Erythroblast (primary cell): ENCODE data around the gene FOXF1.

Source experiments
- GATA1 ChIP-seq: IDR thresholded peaks from 2 replicates; pipeline ENCODE4 v1.6.1; 2011; ENCODE audit warnings: low read depth, mild to moderate bottlenecking, control low read depth, low read length, moderate library complexity
- POLR2A ChIP-seq: IDR thresholded peaks from 2 replicates; pipeline ENCODE4 v1.6.1; 2011; ENCODE audit warnings: mild to moderate bottlenecking, low read length

GRCh38 chr16:86485746-86486145, 24.6 kb upstream of the FOXF1 start:
- TF ChIP-seq POLR2A (no peak), GATA1 (no peak)
